ENCODE data around the gene TEX12. TPM values are rescaled to one million over a fixed set of nuclear protein-coding genes. Genes with fewer than 3 reads are reported as not detected.

The TEX12 gene
- total RNA-seq, 2 donors from 2014 or later: 0.42 TPM; not detected in 1

DNA sequence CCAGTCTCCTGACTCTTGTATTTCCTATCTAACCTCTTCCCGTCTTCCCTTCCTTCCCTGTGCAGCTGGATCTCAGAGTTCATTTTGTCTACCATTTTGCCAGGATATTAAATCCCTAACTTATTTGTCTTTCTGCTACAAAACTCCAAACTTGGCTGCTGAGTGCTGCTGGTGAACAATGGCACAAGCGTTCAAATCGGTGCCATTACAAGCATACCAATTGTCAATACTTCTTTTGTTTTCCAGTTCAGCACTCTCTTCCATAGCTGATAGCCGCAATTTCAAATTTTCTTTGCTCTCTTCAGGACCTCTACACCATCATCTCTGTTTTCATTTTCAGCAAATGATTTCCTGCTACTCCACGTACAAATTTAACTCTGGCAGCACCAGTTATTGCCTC is 16.7 kb upstream of the TEX12 start:
- TF ChIP-seq, protein P1, sequence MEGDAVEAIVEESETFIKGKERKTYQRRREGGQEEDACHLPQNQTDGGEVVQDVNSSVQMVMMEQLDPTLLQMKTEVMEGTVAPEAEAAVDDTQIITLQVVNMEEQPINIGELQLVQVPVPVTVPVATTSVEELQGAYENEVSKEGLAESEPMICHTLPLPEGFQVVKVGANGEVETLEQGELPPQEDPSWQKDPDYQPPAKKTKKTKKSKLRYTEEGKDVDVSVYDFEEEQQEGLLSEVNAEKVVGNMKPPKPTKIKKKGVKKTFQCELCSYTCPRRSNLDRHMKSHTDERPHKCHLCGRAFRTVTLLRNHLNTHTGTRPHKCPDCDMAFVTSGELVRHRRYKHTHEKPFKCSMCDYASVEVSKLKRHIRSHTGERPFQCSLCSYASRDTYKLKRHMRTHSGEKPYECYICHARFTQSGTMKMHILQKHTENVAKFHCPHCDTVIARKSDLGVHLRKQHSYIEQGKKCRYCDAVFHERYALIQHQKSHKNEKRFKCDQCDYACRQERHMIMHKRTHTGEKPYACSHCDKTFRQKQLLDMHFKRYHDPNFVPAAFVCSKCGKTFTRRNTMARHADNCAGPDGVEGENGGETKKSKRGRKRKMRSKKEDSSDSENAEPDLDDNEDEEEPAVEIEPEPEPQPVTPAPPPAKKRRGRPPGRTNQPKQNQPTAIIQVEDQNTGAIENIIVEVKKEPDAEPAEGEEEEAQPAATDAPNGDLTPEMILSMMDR (IDR thresholded peaks at IDR 0.05): no peak
- Histone ChIP-seq H3K36me3 (no peaks in the 10 kb centered on the region), H3K9me3 (no peaks in the 10 kb centered on the region), H3K4me3 (no peak overlapping the region), H3K27ac (no peak overlapping the region), H3K27me3 (no peaks in the 10 kb centered on the region), H3K9ac (ENCODE audit: low read depth in 2 of 2, low read length in 2 of 2) (no peak overlapping the region), H3K4me1 (no peaks in the 10 kb centered on the region)
- intact Hi-C loops (cut with DNase I): no loop called here
- DNase-seq: no peak

DNA sequence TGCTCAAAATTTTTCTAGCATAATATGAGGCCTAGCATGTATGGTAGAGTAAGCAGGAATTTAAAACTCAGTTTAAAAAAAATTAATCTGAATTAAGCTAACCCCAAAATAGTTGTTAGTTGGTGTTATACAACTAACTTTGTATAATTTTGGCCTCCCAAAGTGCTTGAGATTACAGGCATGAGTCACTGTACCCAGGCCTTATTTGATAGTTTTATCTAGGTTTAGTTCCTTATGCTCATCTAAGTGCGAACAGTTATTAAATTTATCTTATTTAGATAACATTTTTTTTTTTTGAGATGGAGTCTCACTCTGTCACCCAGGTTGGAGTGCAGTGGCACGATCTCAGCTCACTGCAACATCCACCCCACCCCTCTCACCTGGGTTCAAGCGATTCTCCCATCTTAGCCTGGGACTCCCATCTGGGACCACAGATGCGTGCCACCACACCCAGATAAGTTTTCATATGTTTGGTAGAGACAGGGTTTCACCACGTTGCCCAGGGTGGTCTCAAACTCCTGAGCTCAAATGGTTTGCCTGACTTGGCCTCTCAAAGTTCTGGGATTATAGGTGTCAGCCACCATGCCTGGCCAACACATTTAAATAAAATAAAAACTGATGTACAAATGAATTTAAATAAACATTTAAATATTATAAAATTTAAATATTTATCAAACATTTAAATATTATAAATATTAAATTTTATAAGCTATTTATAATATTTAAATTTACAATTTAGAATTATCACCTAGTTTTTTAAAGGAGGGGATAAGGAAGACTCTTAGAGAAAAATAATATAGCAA is 10.8 kb upstream of the TEX12 start:
- H3K27ac ChIP-seq: no peak overlapping the region
- H3K9me3 ChIP-seq: no peaks in the 10 kb centered on the region
- no peaks in the 10 kb centered on the region for H3K36me3 ChIP-seq
- TF ChIP-seq, protein P1 (IDR thresholded peaks at IDR 0.05): no peak
- no peak overlapping the region for H3K9ac ChIP-seq (ENCODE audit: low read depth in 2 of 2, low read length in 2 of 2)
- H3K4me1 ChIP-seq: no peaks in the 10 kb centered on the region
- intact Hi-C loops (cut with DNase I): no loop called here
- no peak for DNase-seq
- no peak overlapping the region for H3K4me3 ChIP-seq
- no peaks in the 10 kb centered on the region for H3K27me3 ChIP-seq

DNA sequence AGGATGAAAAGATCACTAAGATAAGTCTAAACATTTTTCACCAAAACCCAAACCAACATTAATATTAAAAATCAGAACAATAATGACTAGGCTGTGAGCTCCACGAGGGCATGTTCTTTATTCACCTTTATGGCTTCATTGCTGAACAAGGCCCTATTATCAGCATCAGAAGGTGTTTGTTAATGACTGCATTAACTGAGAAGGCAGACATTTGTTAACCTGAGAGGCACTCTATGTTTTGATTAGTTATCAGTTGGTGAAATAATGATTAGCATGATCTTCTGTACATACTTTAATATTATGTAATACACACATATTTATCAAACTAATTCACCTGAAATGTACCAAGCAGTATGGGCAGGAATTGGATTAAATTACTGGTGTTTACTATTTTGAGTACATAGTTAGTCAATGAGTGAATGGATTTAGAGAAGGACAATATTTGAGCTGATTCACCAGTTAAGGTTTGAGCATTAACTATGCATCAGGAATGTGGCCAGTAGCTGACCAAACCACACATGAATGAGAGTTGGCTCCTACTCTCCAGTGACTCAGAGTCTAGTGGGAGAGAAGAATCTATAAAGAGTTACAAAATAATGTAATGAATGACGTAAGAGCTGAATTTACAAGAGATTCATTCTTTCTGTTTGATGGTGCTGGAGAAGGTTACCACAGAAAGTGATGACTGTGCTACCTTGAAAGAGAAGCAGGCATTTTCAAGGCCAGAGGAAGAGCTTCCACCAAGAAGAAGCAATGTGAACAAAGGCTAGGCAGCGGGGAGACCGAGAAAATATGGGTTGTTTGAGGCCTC is 10.0 kb upstream of the TEX12 start:
- H3K9ac ChIP-seq (ENCODE audit: low read depth in 2 of 2, low read length in 2 of 2): no peak overlapping the region
- no peaks in the 10 kb centered on the region for H3K27me3 ChIP-seq
- H3K36me3 ChIP-seq: no peaks in the 10 kb centered on the region
- TF ChIP-seq, protein P1 (IDR thresholded peaks at IDR 0.05): no peak
- DNase-seq: no peak
- H3K4me3 ChIP-seq: no peak overlapping the region
- no peaks in the 10 kb centered on the region for H3K9me3 ChIP-seq
- H3K4me1 ChIP-seq: no peaks in the 10 kb centered on the region
- intact Hi-C loops (cut with DNase I): no loop called here
- no peak overlapping the region for H3K27ac ChIP-seq

DNA sequence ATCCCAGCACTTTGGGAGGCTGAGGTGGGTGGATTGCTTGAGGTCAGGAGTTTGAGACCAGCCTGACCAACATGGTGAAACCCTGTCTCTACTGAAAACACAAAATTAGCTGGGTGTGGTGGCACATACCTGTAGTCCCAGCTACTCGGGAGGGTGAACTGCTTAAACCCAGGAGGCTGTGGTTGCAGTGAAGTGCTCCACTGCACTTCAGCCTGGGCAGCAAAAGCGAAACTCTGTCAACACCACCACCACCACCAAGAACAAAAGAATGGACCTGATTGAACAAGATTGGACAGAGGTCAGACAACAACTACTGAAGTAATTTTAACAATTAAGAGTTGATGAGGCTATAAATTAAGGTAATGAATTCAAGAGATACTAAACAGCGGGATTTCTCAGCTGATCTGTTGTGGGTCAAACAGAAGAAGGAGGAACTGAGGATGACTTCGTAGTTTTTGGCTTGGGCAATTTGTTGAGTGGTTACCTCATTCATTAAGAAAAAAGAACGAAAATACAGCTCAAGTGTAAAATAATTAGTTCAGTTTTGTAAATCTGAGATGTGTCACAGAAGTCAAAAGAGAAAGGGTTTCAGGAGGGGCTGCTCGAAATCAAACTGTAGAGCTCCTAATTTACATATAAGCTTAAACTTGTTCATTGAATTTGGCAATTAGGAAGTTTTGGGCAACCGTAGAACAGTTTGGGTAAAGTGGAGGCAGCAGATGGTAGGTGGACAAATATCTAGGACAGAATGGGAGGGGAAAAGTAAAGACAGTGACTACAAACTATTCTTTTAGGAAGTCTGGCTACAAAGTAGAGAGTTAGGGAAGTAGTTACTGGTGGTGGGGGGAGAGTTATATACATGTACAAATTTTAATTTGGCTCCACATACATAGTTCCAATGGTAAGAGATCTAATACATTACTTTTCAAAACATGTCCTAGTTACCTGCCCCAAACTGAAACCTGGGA is 7.8 kb upstream of the TEX12 start:
- H3K27ac ChIP-seq: peak overlapping the region; percentile 10
- DNase-seq: no peak
- intact Hi-C loops (cut with DNase I): no loop called here
- no peak overlapping the region for H3K4me3 ChIP-seq
- no peak overlapping the region for H3K9ac ChIP-seq (ENCODE audit: low read depth in 2 of 2, low read length in 2 of 2)
- no peaks in the 10 kb centered on the region for H3K4me1 ChIP-seq
- TF ChIP-seq, protein P1 (IDR thresholded peaks at IDR 0.05): no peak
- no peaks in the 10 kb centered on the region for H3K27me3 ChIP-seq
- H3K36me3 ChIP-seq: no peaks in the 10 kb centered on the region
- H3K9me3 ChIP-seq: no peaks in the 10 kb centered on the region

Measured in colonic mucosa (tissue), 4 donors.